ENCODE results near the gene ANKRD39. TPM values are rescaled to one million over a fixed set of nuclear protein-coding genes. Genes with fewer than 3 reads are reported as not detected.

Gene ANKRD39
- total and polyA plus RNA-seq, 2 of the 8 experiments (the other 6 are each of a cell fraction or from before 2014, with no cell fraction given): 18.5 to 21.3 TPM

DNA sequence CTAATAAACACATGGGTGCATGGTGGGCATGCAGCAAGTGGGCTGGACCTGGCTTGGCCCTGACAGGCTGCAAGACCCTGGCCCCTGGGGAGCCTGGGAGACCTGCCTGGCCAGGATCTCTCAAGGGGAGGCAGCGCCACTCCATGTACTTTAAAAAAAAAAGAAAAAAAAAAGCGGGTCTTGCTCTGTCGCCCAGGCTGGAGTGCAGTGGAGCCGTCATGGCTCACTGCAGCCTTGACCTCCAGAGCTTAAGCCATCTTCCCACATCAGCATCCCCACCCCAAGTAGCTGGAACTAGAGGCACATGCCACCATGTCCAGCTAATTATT is 41.6 kb upstream of the ANKRD39 start:
- no peak overlapping the region for H3K9ac ChIP-seq (replicated peaks in 1 of 4; ENCODE audit: extremely low read depth in 1 of 4, low read depth in 3 of 4, low read length in 3 of 4)
- peaks cover 0 to 13% (median 6%) of the 10 kb centered on the region in 4 experiments; a peak in 3 of 7 replicates for H3K4me1 ChIP-seq (replicated peaks in 1 of 4; ENCODE audit: control insufficient read depth in 3 of 4, insufficient read depth in 4 of 4, low read length in 3 of 4)
- FAIRE-seq: no peak
- no peak overlapping the region for H3K56ac ChIP-seq (replicated peaks; ENCODE audit: insufficient read length, low read depth, low read length)
- no peak overlapping the region for H3K4ac ChIP-seq (replicated peaks; ENCODE audit: insufficient read length, low read depth, low read length)
- H4K8ac ChIP-seq (ENCODE audit: extremely low read depth, insufficient read depth, low read length): no peak overlapping the region
- no peak overlapping the region for H3K23ac ChIP-seq (ENCODE audit: insufficient read length)
- no peak overlapping the region for H3K4me3 ChIP-seq (ENCODE audit: extremely low read depth in 1 of 4, insufficient read depth in 2 of 4, low read depth in 3 of 4, low read length in 4 of 4)
- H2BK12ac ChIP-seq (ENCODE audit: low read depth, low read length): 0 out of 2 replicates have a peak overlapping the region, but pooled peaks have one; percentile 39
- no peak overlapping the region for H2BK5ac ChIP-seq (ENCODE audit: low read depth, low read length)
- 84% methylated on average over 4 of the region's 4 CpGs; no CpG with 5 or more reads in 1 of the 2 experiments for WGBS, 2 experiments (ENCODE audit: extremely low coverage in 1 of 2, insufficient coverage in 1 of 2, insufficient read length in 1 of 2, insufficient replicate concordance in 2 of 2, low coverage in 1 of 2, low lambda C conversion rate in 2 of 2, missing lambda C conversion rate in 1 of 2)
- peaks cover under 1% of the 10 kb centered on the region; the same call in 1 of the 2 replicates for H3K23me2 ChIP-seq (ENCODE audit: low read depth, low read length)
- no peak overlapping the region for H3K14ac ChIP-seq (ENCODE audit: insufficient read length)
- H3K27ac ChIP-seq (ENCODE audit: low read depth, low read length): no peak overlapping the region
- no peaks in the 10 kb centered on the region for H4K20me1 ChIP-seq (replicated peaks in 1 of 2; ENCODE audit: control insufficient read depth in 1 of 2, insufficient read depth in 2 of 2, low read length in 2 of 2)
- no peak overlapping the region for H2AK5ac ChIP-seq (ENCODE audit: low read depth, low read length)
- no peaks in the 10 kb centered on the region for H3K36me3 ChIP-seq (ENCODE audit: control insufficient read depth in 2 of 4, insufficient read depth in 4 of 4, low read length in 3 of 4)
- peak overlapping the region; percentile 46; the same call in 1 of the 2 replicates for H2BK15ac ChIP-seq (ENCODE audit: low read length)
- no peak for DNase-seq (ENCODE audit: low read depth in 1 of 2, low spot score in 2 of 2)
- no peak overlapping the region for H2AFZ ChIP-seq (ENCODE audit: low read length)
- no peaks in the 10 kb centered on the region for H3K79me1 ChIP-seq (ENCODE audit: low read depth, low read length)
- no peak overlapping the region for H4K91ac ChIP-seq (replicated peaks; ENCODE audit: insufficient read length, low read length)
- ChIA-PET CTCF (ENCODE audit: partially characterized antibody) (interaction anchor here (1.1 to 1.5 kb wide), 3 partner anchors 30 to 52 kb away, joined by 3 to 6 read pairs (median 5); partner anchors contain the start of gene ANKRD39), POLR2A (ENCODE audit: partially characterized antibody) (interaction anchor here (1.7 kb wide), 1 partner anchor 14 kb away, joined by 4 read pairs; no protein-coding TSS in a partner anchor)
- no peaks in the 10 kb centered on the region for H3K79me2 ChIP-seq (ENCODE audit: control insufficient read depth in 1 of 2, insufficient read depth in 2 of 2, low read length in 2 of 2)
- H2BK20ac ChIP-seq (ENCODE audit: low read length): no peak overlapping the region
- no peaks in the 10 kb centered on the region for H3K9me3 ChIP-seq (ENCODE audit: insufficient read depth in 2 of 2, low read depth in 1 of 2, low read length in 1 of 2)
- H3K4me2 ChIP-seq (ENCODE audit: insufficient read depth in 1 of 2, low read depth in 2 of 2, low read length in 2 of 2): no peak overlapping the region
- H3K18ac ChIP-seq (ENCODE audit: extremely low read depth, low read length): no peak overlapping the region
- H2BK120ac ChIP-seq (replicated peaks; ENCODE audit: low read depth, low read length): no peak overlapping the region
- H4K5ac ChIP-seq (ENCODE audit: insufficient read length, low read depth, low read length): no peak overlapping the region
- H3K27me3 ChIP-seq (replicated peaks in 1 of 4; ENCODE audit: control insufficient read depth in 3 of 4, extremely low read depth in 1 of 4, insufficient read depth in 3 of 4, low read length in 3 of 4): no peaks in the 10 kb centered on the region; a peak in 1 of 7 replicates
- TF ChIP-seq ASH2L (IDR thresholded peaks at IDR 0.05; ENCODE audit: low read length): no peak
- TF ChIP-seq, protein P1, sequence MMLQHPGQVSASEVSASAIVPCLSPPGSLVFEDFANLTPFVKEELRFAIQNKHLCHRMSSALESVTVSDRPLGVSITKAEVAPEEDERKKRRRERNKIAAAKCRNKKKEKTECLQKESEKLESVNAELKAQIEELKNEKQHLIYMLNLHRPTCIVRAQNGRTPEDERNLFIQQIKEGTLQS (IDR thresholded peaks at IDR 0.05; ENCODE audit: insufficient read depth, low read depth, low read length): no peak
- TF ChIP-seq CBX5 (IDR thresholded peaks at IDR 0.05; ENCODE audit: low read depth, low read length): no peak
- no peak for TF ChIP-seq NANOG (IDR thresholded peaks at IDR 0.05; ENCODE audit: insufficient read depth, low read depth, low read length, poor library complexity, severe bottlenecking)
- no peak for TF ChIP-seq E2F6 (IDR thresholded peaks at IDR 0.05)
- TF ChIP-seq CREB1 (IDR thresholded peaks at IDR 0.05): no peak
- TF ChIP-seq, protein P2, sequence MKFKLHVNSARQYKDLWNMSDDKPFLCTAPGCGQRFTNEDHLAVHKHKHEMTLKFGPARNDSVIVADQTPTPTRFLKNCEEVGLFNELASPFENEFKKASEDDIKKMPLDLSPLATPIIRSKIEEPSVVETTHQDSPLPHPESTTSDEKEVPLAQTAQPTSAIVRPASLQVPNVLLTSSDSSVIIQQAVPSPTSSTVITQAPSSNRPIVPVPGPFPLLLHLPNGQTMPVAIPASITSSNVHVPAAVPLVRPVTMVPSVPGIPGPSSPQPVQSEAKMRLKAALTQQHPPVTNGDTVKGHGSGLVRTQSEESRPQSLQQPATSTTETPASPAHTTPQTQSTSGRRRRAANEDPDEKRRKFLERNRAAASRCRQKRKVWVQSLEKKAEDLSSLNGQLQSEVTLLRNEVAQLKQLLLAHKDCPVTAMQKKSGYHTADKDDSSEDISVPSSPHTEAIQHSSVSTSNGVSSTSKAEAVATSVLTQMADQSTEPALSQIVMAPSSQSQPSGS (IDR thresholded peaks at IDR 0.05; ENCODE audit: low read length): no peak
- TF ChIP-seq BRCA1 (IDR thresholded peaks at IDR 0.05; ENCODE audit: low read depth, low read length): no peak
- TF ChIP-seq SRF (IDR thresholded peaks at IDR 0.05; ENCODE audit: low read depth, low read length): no peak
- no peak for TF ChIP-seq CHD1 (IDR thresholded peaks at IDR 0.05; ENCODE audit: low read depth, low read length)
- TF ChIP-seq POLR2A (IDR thresholded peaks at IDR 0.05; ENCODE audit: control extremely low read depth in 1 of 2, low read depth in 2 of 2, low read length in 2 of 2): no peak
- no peak for TF ChIP-seq ZNF274 (IDR thresholded peaks at IDR 0.05; ENCODE audit: borderline replicate concordance, extremely low read depth, low read length)

Measured in H1 (cell line).